ENCODE measurements around the gene KRT9.

Gene KRT9

GRCh38 chr17:41528959-41529353, 42.9 kb downstream of the KRT9 start:
- DNase-seq (ENCODE audit: low spot score), result no peak

GRCh38 chr17:41527063-41528023, 44.5 kb downstream of the KRT9 start:
- no peak for DNase-seq (ENCODE audit: low spot score)

GRCh38 chr17:41524261-41524660, 47.6 kb downstream of the KRT9 start:
- DNase-seq (ENCODE audit: low spot score), result no peak

GRCh38 chr17:41523787-41524186, 48.1 kb downstream of the KRT9 start:
- DNase-seq (ENCODE audit: low spot score), result no peak

GRCh38 chr17:41523225-41523593, 48.6 kb downstream of the KRT9 start:
- DNase-seq (ENCODE audit: low spot score), result no peak

GRCh38 chr17:41522301-41523224, 49.3 kb downstream of the KRT9 start:
- DNase-seq (ENCODE audit: low spot score), result no peak

- DNase-seq (ENCODE audit: low spot score), result no peak
Observed at GRCh38 chr17:41521574-41522261, 50.1 kb downstream of the KRT9 start.

- no peak for DNase-seq (ENCODE audit: low spot score)
Observed at GRCh38 chr17:41520821-41521521, 50.9 kb downstream of the KRT9 start.

- no peak for DNase-seq (ENCODE audit: low spot score)
Observed at GRCh38 chr17:41519501-41520224, 52.2 kb downstream of the KRT9 start.

GRCh38 chr17:41518789-41519449, 52.9 kb downstream of the KRT9 start, which contains the start of gene KRT15:
TSS of gene KRT15 (minus strand) at chr17:41518890. CDS start at chr17:41518827, 63 bp downstream.
- no peak for DNase-seq (ENCODE audit: low spot score)

GRCh38 chr17:41518031-41518430, 53.8 kb downstream of the KRT9 start:
- DNase-seq (ENCODE audit: low spot score), result no peak

GRCh38 chr17:41516830-41517283, 55.0 kb downstream of the KRT9 start:
- no peak for DNase-seq (ENCODE audit: low spot score)

- no peak for DNase-seq (ENCODE audit: low spot score)
Observed at GRCh38 chr17:41516147-41516829, 55.6 kb downstream of the KRT9 start.

Data from NAMALWA (cell line).